MCF 10A (cell line): Measurements from ENCODE around the gene AMELX. TPM values are rescaled to one million over a fixed set of nuclear protein-coding genes. Genes with fewer than 3 reads are reported as not detected.

Experiments used
- BruUV-seq: library from RNA; stranded (reverse); fragments of 400-500 nt; replicated peaks from 2 replicates; lab custom pipeline; 2021; lab: Mats Ljungman, UMichigan
- CTCF ChIA-PET: fragments of 300-600 bp; sonication (Branson Sonifier 250); formaldehyde crosslinking; extraction: SDS; loops from one replicate; lab custom pipeline; 2021; ENCODE audit warnings: antibody characterized with exemption, inconsistent platforms; lab: Yijun Ruan, JAX
- POLR2A ChIA-PET: fragments of 300-600, 350-650 bp; sonication (Branson Sonifier 250); formaldehyde crosslinking; extraction: SDS; loops from one replicate; lab custom pipeline; 2020; ENCODE audit warnings: antibody characterized with exemption, inconsistent platforms; lab: Yijun Ruan, JAX
- DNase-seq: peaks from one replicate; pipeline ENCODE4 v3.0.0-alpha.2; 2018; ENCODE audit not compliant: unreplicated experiment
- H3K27ac Mint-ChIP-seq: one replicate; pipeline ENCODE4 v1.8.0; 2022; ENCODE audit warnings: mild to moderate bottlenecking, low read depth, mixed read lengths; ENCODE audit not compliant: unreplicated experiment
- H3K27me3 Mint-ChIP-seq: one replicate; pipeline ENCODE4 v1.8.0; 2022; ENCODE audit warnings: mixed read lengths; ENCODE audit not compliant: insufficient read depth, unreplicated experiment
- H3K36me3 Mint-ChIP-seq: one replicate; pipeline ENCODE4 v1.8.0; 2022; ENCODE audit warnings: mild to moderate bottlenecking, moderate library complexity, mixed read lengths; ENCODE audit not compliant: insufficient read depth, unreplicated experiment
- H3K4me1 Mint-ChIP-seq: one replicate; pipeline ENCODE4 v1.8.0; 2022; ENCODE audit warnings: mixed read lengths; ENCODE audit not compliant: insufficient read depth, unreplicated experiment
- H3K4me3 Mint-ChIP-seq: one replicate; pipeline ENCODE4 v1.8.0; 2022; ENCODE audit warnings: mild to moderate bottlenecking, moderate library complexity, mixed read lengths; ENCODE audit not compliant: unreplicated experiment
- H3K9me3 Mint-ChIP-seq: one replicate; pipeline ENCODE4 v1.8.0; 2022; ENCODE audit warnings: mixed read lengths; ENCODE audit not compliant: unreplicated experiment
- CTCF ChIP-seq: fragments of 200-600 bp; IDR thresholded peaks from one replicate; pipeline ENCODE4 v1.8.0; 2022; ENCODE audit warnings: antibody characterized with exemption, mild to moderate bottlenecking; ENCODE audit not compliant: unreplicated experiment
- intact Hi-C: fragments of 100-400 bp; cut with micrococcal nuclease; formaldehyde crosslinking; loops from 2 replicates; pipeline ENCODE4 v1.14.1; 2022
- total RNA-seq: library from RNA; stranded (reverse); gene quantifications from 2 replicates; pipeline ENCODE4 v1.2.3, GENCODE V29; 2022

Gene AMELX
- total RNA-seq, 1 experiment from 2014 or later, result not detected

GRCh38 chrX:11282043-11282442, 11.2 kb upstream of the AMELX start:
- no peak for TF ChIP-seq CTCF
- intact Hi-C loops, result no loop called here

GRCh38 chrX:11285651-11286050, 7.6 kb upstream of the AMELX start:
- H3K27me3 Mint-ChIP-seq, result peaks cover 26% of the 10 kb centered on the region
- H3K4me3 Mint-ChIP-seq, result no peak overlapping the region
- ChIA-PET CTCF (interaction anchor here (0.7 kb wide), 1 partner anchor 246 kb away, joined by 4 read pairs; no protein-coding TSS in a partner anchor), POLR2A (no interaction called here)
- DNase-seq, result no peak
- BruUV-seq, result no TSS peak
- no peaks in the 10 kb centered on the region for H3K36me3 Mint-ChIP-seq
- peaks cover 7% of the 10 kb centered on the region for H3K4me1 Mint-ChIP-seq
- intact Hi-C loops, result no loop called here
- no peaks in the 10 kb centered on the region for H3K9me3 Mint-ChIP-seq
- H3K27ac Mint-ChIP-seq, result no peak overlapping the region
- no peak for TF ChIP-seq CTCF

More at GRCh38 chrX:11282043-11282442, 11.2 kb upstream of the AMELX start:
- H3K4me3 Mint-ChIP-seq, result no peak overlapping the region
- BruUV-seq, result no TSS peak
- CTCF ChIA-PET, result no interaction called here
- H3K27ac Mint-ChIP-seq, result no peak overlapping the region
- H3K36me3 Mint-ChIP-seq, result no peaks in the 10 kb centered on the region
- DNase-seq, result no peak
- no peaks in the 10 kb centered on the region for H3K9me3 Mint-ChIP-seq
- POLR2A ChIA-PET, result interaction anchor here (0.7 kb wide), 1 partner anchor 59 kb away, joined by 3 read pairs; no protein-coding TSS in a partner anchor
- H3K27me3 Mint-ChIP-seq, result peaks cover 16% of the 10 kb centered on the region
- H3K4me1 Mint-ChIP-seq, result no peaks in the 10 kb centered on the region

GRCh38 chrX:11287505-11287904, 5.7 kb upstream of the AMELX start:
- no TSS peak for BruUV-seq
- peaks cover 7% of the 10 kb centered on the region for H3K4me1 Mint-ChIP-seq
- CTCF ChIA-PET, result interaction anchor here (0.7 kb wide), 1 partner anchor 217 kb away, joined by 3 read pairs; no protein-coding TSS in a partner anchor
- POLR2A ChIA-PET, result no interaction called here
- peak; percentile 41 for DNase-seq
- no peak overlapping the region for H3K4me3 Mint-ChIP-seq
- H3K9me3 Mint-ChIP-seq, result no peaks in the 10 kb centered on the region
- no peaks in the 10 kb centered on the region for H3K36me3 Mint-ChIP-seq
- no peak overlapping the region for H3K27ac Mint-ChIP-seq
- peaks cover 28% of the 10 kb centered on the region for H3K27me3 Mint-ChIP-seq
- TF ChIP-seq CTCF, result no peak
- intact Hi-C loops, result no loop called here

GRCh38 chrX:11290416-11291102, 2.7 kb upstream of the AMELX start:
- ChIA-PET CTCF (no interaction called here), POLR2A (interaction anchor here (0.7 kb wide), 1 partner anchor 98 kb away, joined by 3 read pairs; no protein-coding TSS in a partner anchor)
- BruUV-seq, result no TSS peak
- Mint-ChIP-seq H3K4me1 (peaks cover 7% of the 10 kb centered on the region), H3K36me3 (no peaks in the 10 kb centered on the region), H3K27me3 (peaks cover 39% of the 10 kb centered on the region), H3K9me3 (no peaks in the 10 kb centered on the region), H3K4me3 (no peak overlapping the region), H3K27ac (no peak overlapping the region)
- no peak for DNase-seq
- intact Hi-C loops, result no loop called here
- TF ChIP-seq CTCF, result no peak
